Measurements from ENCODE around the gene BCAN. TPM values are rescaled to one million over a fixed set of nuclear protein-coding genes. Genes with fewer than 3 reads are reported as not detected.

The BCAN gene
- total RNA-seq, 1 experiment from 2014 or later: 1.2 TPM

DNA sequence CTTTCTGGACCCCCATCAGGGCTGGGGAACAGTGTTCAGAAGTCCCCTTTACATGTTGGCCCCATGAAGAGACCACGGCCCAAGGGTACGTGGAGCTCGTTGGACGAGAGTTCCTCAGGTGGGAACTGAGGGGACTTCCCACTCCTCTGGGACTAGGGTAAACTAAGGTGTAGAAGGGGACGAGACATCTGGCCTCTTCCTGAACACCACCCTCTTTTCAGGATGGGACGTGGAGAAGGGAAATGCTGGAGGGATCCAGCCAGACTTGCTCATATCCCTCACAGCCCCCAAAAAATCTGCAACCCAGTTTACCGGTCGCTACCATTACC lies 48.3 kb upstream of the BCAN start:
- Histone ChIP-seq H4K8ac (replicated peaks; ENCODE audit: insufficient read length, low read depth, low read length) (no peak overlapping the region), H3K23ac (ENCODE audit: insufficient read length, low read depth, low read length) (no peak overlapping the region), H3K18ac (ENCODE audit: insufficient read length, low read depth, low read length) (no peak overlapping the region), H2BK12ac (ENCODE audit: insufficient read length, low read depth, low read length) (no peak overlapping the region), H3K79me1 (ENCODE audit: insufficient read depth, low read depth, low read length, poor library complexity, severe bottlenecking) (no peaks in the 10 kb centered on the region), H3K79me2 (ENCODE audit: insufficient read depth, low read length) (no peaks in the 10 kb centered on the region), H4K91ac (ENCODE audit: insufficient read length, low read depth, low read length) (no peak overlapping the region), H2BK20ac (ENCODE audit: low read depth, low read length, poor library complexity, severe bottlenecking) (no peak overlapping the region), H2BK15ac (ENCODE audit: low read depth, low read length) (no peak overlapping the region), H2BK5ac (ENCODE audit: insufficient read length, low read length) (no peak overlapping the region), H3K23me2 (ENCODE audit: insufficient read length, low read depth, low read length, poor library complexity, severe bottlenecking) (peaks cover 3% of the 10 kb centered on the region), H3T11ph (ENCODE audit: low read length) (no peak overlapping the region), H3K56ac (ENCODE audit: insufficient read length, low read depth, low read length) (no peak overlapping the region), H3K4ac (ENCODE audit: low read depth, low read length) (no peak overlapping the region), H4K5ac (ENCODE audit: insufficient read length, low read depth, low read length) (no peak overlapping the region), H3K9me3 (ENCODE audit: control insufficient read depth, low read depth, low read length) (no peaks in the 10 kb centered on the region), H4K20me1 (ENCODE audit: control insufficient read depth, insufficient read depth, insufficient read length) (peaks cover 2% of the 10 kb centered on the region), H3K27ac (ENCODE audit: insufficient read length, low read depth, low read length) (no peak overlapping the region), H2BK120ac (ENCODE audit: low read depth, low read length, poor library complexity, severe bottlenecking) (no peak overlapping the region), H2AFZ (ENCODE audit: low read length) (no peak overlapping the region), H2AK5ac (ENCODE audit: insufficient read length, low read length) (no peak overlapping the region), H3K9ac (ENCODE audit: extremely low read depth, insufficient read length, low read length) (no peak overlapping the region), H3K4me2 (ENCODE audit: insufficient read depth, insufficient read length, low read length) (no peak overlapping the region), H3K4me1 (ENCODE audit: insufficient read depth, low read length) (no peaks in the 10 kb centered on the region), H3K27me3 (ENCODE audit: insufficient read depth, low read length) (no peaks in the 10 kb centered on the region), H3K14ac (ENCODE audit: insufficient read depth, low read length) (no peak overlapping the region)
- peaks cover 16 to 17% of the 10 kb centered on the region in 2 experiments for H3K4me1 Mint-ChIP-seq
- peaks cover 29 to 63% (median 50%) of the 10 kb centered on the region in 3 experiments; a peak in 6 of 7 replicates for H3K36me3 Mint-ChIP-seq (ENCODE audit: insufficient read depth in 1 of 3, low read depth in 3 of 3)
- no peak for DNase-seq
- WGBS (ENCODE audit: extremely low coverage, insufficient read length, low lambda C conversion rate): no CpG with 5 or more reads among the region's 8 CpGs
- H3K9me3 Mint-ChIP-seq: no peaks in the 10 kb centered on the region
- H3K27ac Mint-ChIP-seq: no peak overlapping the region
- H3K27me3 Mint-ChIP-seq (ENCODE audit: low read depth): no peaks in the 10 kb centered on the region
- no peak overlapping the region for H3K4me3 Mint-ChIP-seq
- TF ChIP-seq, protein P1, sequence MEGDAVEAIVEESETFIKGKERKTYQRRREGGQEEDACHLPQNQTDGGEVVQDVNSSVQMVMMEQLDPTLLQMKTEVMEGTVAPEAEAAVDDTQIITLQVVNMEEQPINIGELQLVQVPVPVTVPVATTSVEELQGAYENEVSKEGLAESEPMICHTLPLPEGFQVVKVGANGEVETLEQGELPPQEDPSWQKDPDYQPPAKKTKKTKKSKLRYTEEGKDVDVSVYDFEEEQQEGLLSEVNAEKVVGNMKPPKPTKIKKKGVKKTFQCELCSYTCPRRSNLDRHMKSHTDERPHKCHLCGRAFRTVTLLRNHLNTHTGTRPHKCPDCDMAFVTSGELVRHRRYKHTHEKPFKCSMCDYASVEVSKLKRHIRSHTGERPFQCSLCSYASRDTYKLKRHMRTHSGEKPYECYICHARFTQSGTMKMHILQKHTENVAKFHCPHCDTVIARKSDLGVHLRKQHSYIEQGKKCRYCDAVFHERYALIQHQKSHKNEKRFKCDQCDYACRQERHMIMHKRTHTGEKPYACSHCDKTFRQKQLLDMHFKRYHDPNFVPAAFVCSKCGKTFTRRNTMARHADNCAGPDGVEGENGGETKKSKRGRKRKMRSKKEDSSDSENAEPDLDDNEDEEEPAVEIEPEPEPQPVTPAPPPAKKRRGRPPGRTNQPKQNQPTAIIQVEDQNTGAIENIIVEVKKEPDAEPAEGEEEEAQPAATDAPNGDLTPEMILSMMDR (conservative IDR thresholded peaks at IDR 0.05): no peak
